Subcutaneous adipose tissue (tissue), 4 donors: ENCODE measurements around the gene ADGB. TPM values are rescaled to one million over a fixed set of nuclear protein-coding genes. Genes with fewer than 3 reads are reported as not detected.

Experiments
- total RNA-seq, 4 donors: library from RNA; depleted of rRNA; stranded (reverse); fragments of >200 nt; gene quantifications; one replicate each; pipeline ENCODE4 v1.1.0, GENCODE V29; 2016
- TF ChIP-seq, protein P1 (sequence below): fragments of 450-650 bp; IDR thresholded peaks from one replicate; pipeline ENCODE4 v1.5.1; 2016; ENCODE audit warnings: low read depth, mild to moderate bottlenecking, control low read depth, antibody characterized with exemption, moderate library complexity

The ADGB gene
- total RNA-seq, 4 donors from 2014 or later: not detected

DNA sequence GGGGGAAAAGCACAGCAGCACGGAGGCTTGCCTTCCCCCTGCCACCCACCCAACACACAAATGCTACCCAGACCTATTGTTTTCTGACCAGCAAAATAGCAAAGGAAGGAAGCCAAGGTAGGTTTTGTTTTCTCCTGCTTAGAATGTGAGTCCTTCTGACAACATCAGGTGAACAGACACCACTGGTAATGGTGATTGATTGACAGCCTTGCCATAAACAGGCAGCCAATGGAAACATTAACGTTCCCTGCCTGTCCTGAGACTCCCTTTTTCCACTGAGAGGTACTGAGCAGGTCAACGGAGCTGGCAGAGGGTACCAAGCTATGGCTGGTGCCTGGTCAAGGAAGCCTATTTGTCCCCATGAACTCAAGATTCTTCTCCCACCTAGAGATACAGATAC is 234.4 kb downstream of the ADGB start:
- TF ChIP-seq, protein P1, sequence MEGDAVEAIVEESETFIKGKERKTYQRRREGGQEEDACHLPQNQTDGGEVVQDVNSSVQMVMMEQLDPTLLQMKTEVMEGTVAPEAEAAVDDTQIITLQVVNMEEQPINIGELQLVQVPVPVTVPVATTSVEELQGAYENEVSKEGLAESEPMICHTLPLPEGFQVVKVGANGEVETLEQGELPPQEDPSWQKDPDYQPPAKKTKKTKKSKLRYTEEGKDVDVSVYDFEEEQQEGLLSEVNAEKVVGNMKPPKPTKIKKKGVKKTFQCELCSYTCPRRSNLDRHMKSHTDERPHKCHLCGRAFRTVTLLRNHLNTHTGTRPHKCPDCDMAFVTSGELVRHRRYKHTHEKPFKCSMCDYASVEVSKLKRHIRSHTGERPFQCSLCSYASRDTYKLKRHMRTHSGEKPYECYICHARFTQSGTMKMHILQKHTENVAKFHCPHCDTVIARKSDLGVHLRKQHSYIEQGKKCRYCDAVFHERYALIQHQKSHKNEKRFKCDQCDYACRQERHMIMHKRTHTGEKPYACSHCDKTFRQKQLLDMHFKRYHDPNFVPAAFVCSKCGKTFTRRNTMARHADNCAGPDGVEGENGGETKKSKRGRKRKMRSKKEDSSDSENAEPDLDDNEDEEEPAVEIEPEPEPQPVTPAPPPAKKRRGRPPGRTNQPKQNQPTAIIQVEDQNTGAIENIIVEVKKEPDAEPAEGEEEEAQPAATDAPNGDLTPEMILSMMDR: no peak

DNA sequence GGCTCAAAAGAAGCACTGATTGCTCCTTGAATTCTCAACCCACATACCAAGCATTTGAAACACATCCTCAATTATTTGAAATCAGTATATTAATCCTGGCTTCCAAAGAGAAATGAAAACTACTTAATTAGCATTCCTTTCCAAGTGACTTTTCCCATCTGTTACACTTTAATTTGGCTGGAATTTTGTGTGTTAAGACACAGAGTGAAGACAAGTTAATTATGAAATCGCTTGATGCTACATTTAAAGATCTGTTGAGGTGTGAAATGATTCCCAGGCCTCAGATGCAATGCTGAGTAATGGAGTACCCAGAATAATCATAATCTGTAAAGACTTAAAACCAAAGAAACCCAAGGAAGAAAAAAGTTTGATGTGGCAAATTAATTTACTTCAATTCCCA is 241.4 kb downstream of the ADGB start:
- TF ChIP-seq, protein P1: no peak

DNA sequence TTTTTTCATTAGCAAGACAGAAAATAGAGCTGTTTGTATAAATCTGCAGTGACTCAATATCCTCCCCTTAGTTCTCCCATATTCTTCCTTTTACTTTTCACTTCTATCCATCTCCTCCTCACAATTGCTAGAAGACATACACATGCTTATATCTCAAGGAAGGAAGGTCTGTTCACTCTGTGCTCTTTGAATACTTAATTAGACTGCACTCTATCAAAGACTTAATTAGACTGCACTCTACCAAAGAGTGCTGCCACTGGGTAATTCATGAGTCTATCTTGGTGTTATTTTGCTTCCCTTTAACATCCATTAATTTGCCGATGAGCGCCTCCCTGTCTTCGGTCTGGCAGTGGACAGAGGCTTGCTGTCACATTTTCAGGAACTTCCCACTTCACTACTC is 241.9 kb downstream of the ADGB start:
- TF ChIP-seq, protein P1: no peak

DNA sequence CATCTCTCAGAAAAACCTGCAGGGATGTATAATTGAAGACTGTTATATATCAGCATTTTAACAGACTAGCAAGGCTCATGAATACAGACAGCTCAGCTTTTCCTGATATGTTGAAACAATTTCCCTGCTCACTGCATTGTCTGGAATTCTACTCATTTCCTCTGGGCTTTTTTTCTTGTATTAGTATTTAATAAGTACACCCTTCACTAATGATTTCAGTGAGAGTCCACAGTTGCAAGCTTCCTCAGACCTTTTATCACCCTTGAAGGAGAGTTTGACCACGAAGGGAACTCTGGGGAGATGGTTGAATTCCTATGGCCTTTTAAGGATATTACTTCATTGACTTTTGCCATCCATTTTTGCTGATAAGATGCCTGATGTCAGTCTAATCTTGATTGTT is 248.7 kb downstream of the ADGB start:
- TF ChIP-seq, protein P1: no peak

DNA sequence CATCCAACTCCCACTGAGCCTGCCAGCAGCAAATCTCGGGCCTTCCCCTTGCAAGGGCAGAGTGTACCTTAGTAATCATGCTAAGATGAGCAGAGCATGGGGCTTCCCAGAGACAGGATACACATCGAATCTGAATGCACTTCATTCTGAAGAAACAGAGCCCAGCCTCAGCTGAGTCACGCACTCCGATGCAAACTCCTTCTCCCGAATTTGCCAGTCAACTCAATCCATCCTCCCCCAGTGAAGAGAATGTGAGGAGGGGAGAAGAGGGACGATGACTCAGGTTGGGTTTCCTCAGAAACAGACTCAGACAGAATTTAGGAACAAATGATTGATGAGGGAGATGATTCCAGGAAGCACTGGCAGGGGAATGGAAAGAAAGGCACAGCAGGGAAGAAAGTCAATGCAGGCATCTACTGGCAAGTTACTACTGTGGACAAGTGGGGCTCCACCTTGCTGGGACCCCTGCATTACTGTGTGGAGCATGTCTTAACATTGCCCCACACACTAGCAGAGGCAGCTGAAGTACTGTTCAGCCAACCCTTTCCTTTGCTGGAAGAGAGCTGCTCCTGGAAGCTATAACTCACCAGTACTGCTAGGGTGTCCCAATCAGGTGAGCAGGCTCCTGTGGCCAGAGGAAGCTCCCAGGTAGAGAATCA is 251.6 kb downstream of the ADGB start:
- TF ChIP-seq, protein P1: no peak

DNA sequence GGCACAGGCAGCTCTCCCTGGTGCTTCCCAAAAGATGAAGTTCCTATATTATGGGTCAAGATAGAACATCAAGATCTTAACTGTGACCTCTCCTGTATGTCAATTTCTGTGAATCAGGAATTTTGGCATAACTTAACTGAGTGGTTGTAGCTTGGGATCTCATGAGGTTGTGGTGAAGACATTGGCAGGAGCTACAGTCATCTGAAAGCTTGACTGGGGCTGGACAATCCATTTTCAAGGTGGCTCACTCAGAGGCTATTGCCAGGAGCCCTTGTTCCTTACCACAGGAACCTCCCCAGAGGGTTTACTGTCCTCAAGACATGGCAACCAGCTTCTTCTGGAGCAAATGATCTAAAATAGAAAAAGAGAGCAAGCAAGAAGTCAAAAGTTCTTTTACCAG is 252.2 kb downstream of the ADGB start:
- TF ChIP-seq, protein P1: no peak

DNA sequence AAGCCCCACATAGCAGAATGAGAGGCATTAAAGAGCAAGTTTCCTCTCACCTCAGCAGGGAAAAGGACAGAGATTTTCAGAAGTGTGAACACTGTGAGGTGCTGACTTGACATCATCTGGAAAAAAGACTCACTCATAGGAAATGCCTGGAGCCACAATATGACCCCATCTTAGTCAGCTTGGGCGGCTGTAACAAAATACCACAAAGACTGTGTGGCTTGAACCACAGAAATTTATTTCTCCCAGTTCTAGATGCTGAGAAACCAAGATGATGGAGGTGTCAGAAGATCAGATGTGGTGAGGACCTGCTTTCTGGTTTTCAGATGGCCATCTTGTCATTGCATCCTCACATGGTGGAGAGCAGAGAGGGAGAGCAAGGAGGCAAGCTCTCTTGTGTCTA is 253.1 kb downstream of the ADGB start:
- TF ChIP-seq, protein P1: no peak
